IMR-90 (cell line): ENCODE measurements around the gene TSC1. TPM values are rescaled to one million over a fixed set of nuclear protein-coding genes. Genes with fewer than 3 reads are reported as not detected.

Experiments
- ATAC-seq: fragments of 200-7000 bp; cut with Tn5 transposase; 2 replicates; pipeline ENCODE4 v1.9.1; 2020; ENCODE audit warnings: low read depth, mild to moderate bottlenecking, moderate library complexity
- BruUV-seq: library from RNA; stranded (reverse); fragments of 400-500 nt; replicated peaks from 2 replicates; lab custom pipeline; 2021; lab: Mats Ljungman, UMichigan
- CTCF ChIA-PET: fragments of 300-600 bp; formaldehyde crosslinking; extraction: SDS; loops from one replicate; lab custom pipeline; 2021; ENCODE audit warnings: antibody characterized with exemption; lab: Yijun Ruan, JAX
- POLR2A ChIA-PET: fragments of 300-600 bp; sonication (Branson Sonifier 250); formaldehyde crosslinking; loops from one replicate; lab custom pipeline; 2022; ENCODE audit warnings: antibody characterized with exemption; ENCODE audit not compliant: unreplicated experiment; lab: Charles Lee
- DNase-seq: peaks from one replicate; pipeline ENCODE4 v3.0.0; 2013
- H2AFZ ChIP-seq: replicated peaks from 2 replicates; pipeline ENCODE3; 2013; ENCODE audit warnings: low read length, mild to moderate bottlenecking; ENCODE audit not compliant: poor library complexity
- H2AK5ac ChIP-seq: 2 replicates; pipeline ENCODE4 v1.6.1; 2013; ENCODE audit warnings: low read depth, low read length, inconsistent platforms
- H2AK9ac ChIP-seq: replicated peaks from 2 replicates; pipeline ENCODE3; 2013; ENCODE audit warnings: mild to moderate bottlenecking, low read depth, low read length, moderate library complexity; ENCODE audit not compliant: poor library complexity
- H2BK120ac ChIP-seq: 2 replicates; pipeline ENCODE4 v1.6.1; 2013; ENCODE audit warnings: low read depth, low read length, inconsistent platforms
- H2BK15ac ChIP-seq: 3 replicates; pipeline ENCODE4 v1.6.1; 2013; ENCODE audit warnings: low read depth, low read length, inconsistent platforms
- H2BK20ac ChIP-seq: 2 replicates; pipeline ENCODE4 v1.6.1; 2013; ENCODE audit warnings: low read depth, mild to moderate bottlenecking, inconsistent platforms, low read length, moderate library complexity
- H2BK5ac ChIP-seq: 2 replicates; pipeline ENCODE4 v1.6.1; 2013; ENCODE audit warnings: mild to moderate bottlenecking, low read depth, low read length, inconsistent platforms; ENCODE audit not compliant: poor library complexity, severe bottlenecking
- H3K14ac ChIP-seq: replicated peaks from 2 replicates; pipeline ENCODE4 v1.6.1; 2013; ENCODE audit warnings: low read depth, low read length, inconsistent platforms
- H3K18ac ChIP-seq: 2 replicates; pipeline ENCODE4 v1.6.1; 2013; ENCODE audit warnings: low read depth, low read length, control low read depth
- H3K23ac ChIP-seq: 2 replicates; pipeline ENCODE4 v1.6.1; 2013; ENCODE audit warnings: low read depth, low read length, inconsistent platforms
- H3K27ac ChIP-seq: 2 replicates; pipeline ENCODE4 v1.5.1; 2013; ENCODE audit warnings: mild to moderate bottlenecking, control low read depth, low read length; ENCODE audit not compliant: insufficient read depth
- H3K27me3 ChIP-seq: 2 replicates; pipeline ENCODE4 v1.6.1; 2013; ENCODE audit warnings: low read length; ENCODE audit not compliant: control insufficient read depth, insufficient read depth
- H3K36me3 ChIP-seq: 2 replicates; pipeline ENCODE4 v1.6.1; 2013; ENCODE audit warnings: low read length, mixed read lengths; ENCODE audit not compliant: control insufficient read depth, insufficient read depth
- H3K4ac ChIP-seq: 2 replicates; pipeline ENCODE4 v1.6.1; 2013; ENCODE audit warnings: low read depth, low read length, inconsistent platforms
- H3K4me1 ChIP-seq: 2 replicates; pipeline ENCODE4 v1.6.1; 2013; ENCODE audit warnings: low read length, mixed read lengths; ENCODE audit not compliant: control insufficient read depth, insufficient read depth
- H3K4me2 ChIP-seq: 2 replicates; pipeline ENCODE4 v1.6.1; 2013; ENCODE audit warnings: low read depth, mild to moderate bottlenecking, control low read depth, low read length, moderate library complexity
- H3K4me3 ChIP-seq: 2 replicates; pipeline ENCODE4 v1.5.1; 2013; ENCODE audit warnings: low read depth, mild to moderate bottlenecking, control low read depth, low read length, moderate library complexity; ENCODE audit not compliant: insufficient read depth
- H3K56ac ChIP-seq: 2 replicates; pipeline ENCODE4 v1.6.1; 2013; ENCODE audit warnings: low read length, inconsistent platforms; ENCODE audit not compliant: insufficient read depth; ENCODE audit errors: extremely low read depth
- H3K79me1 ChIP-seq, 2 experiments: 2 replicates each; pipeline ENCODE4 v1.6.1; 2013; ENCODE audit warnings: low read length in 2 of 2, inconsistent platforms in 1 of 2, low read depth in 1 of 2
- H3K9ac ChIP-seq: 2 replicates; pipeline ENCODE4 v1.6.1; 2013; ENCODE audit warnings: low read depth, low read length, control low read depth
- H3K9me1 ChIP-seq: 2 replicates; pipeline ENCODE4 v1.6.1; 2013; ENCODE audit warnings: low read length, inconsistent platforms; ENCODE audit not compliant: insufficient read depth
- H3K9me3 ChIP-seq: 2 replicates; pipeline ENCODE4 v1.6.1; 2013; ENCODE audit warnings: low read length; ENCODE audit not compliant: control insufficient read depth, insufficient read depth
- H4K20me1 ChIP-seq: 2 replicates; pipeline ENCODE4 v1.6.1; 2013; ENCODE audit warnings: low read length, inconsistent platforms; ENCODE audit not compliant: insufficient read depth
- H4K5ac ChIP-seq: 2 replicates; pipeline ENCODE4 v1.6.1; 2013; ENCODE audit warnings: mild to moderate bottlenecking, low read depth, low read length, control low read depth
- H4K8ac ChIP-seq, 2 experiments: 2 replicates each; pipeline ENCODE4 v1.6.1; 2013; ENCODE audit warnings: low read depth in 2 of 2, low read length in 2 of 2, control low read depth in 1 of 2, inconsistent platforms in 1 of 2
- H4K91ac ChIP-seq: 2 replicates; pipeline ENCODE4 v1.6.1; 2013; ENCODE audit warnings: low read depth, low read length, inconsistent platforms; ENCODE audit not compliant: insufficient read depth
- BHLHE40 ChIP-seq: fragments of 150-350 bp; IDR thresholded peaks from 2 replicates; pipeline ENCODE4 v1.6.1; 2016; ENCODE audit warnings: mild to moderate bottlenecking, low read depth, low read length
- CHD1 ChIP-seq: IDR thresholded peaks from 2 replicates; pipeline ENCODE4 v1.6.1; 2012; ENCODE audit warnings: low read depth, low read length, improper control_type of control experiment
- FOS ChIP-seq: fragments of 150-350 bp; IDR thresholded peaks from 2 replicates; pipeline ENCODE4 v1.6.1; 2016; ENCODE audit warnings: low read depth, low read length
- MXI1 ChIP-seq: IDR thresholded peaks from 2 replicates; pipeline ENCODE4 v1.6.1; 2012; ENCODE audit warnings: low read depth, mild to moderate bottlenecking, low read length, moderate library complexity, borderline replicate concordance
- POLR2A ChIP-seq: IDR thresholded peaks from 2 replicates; pipeline ENCODE4 v1.6.1; 2012; ENCODE audit warnings: mild to moderate bottlenecking, low read depth, low read length
- RAD21 ChIP-seq: IDR thresholded peaks from 2 replicates; pipeline ENCODE4 v1.6.1; 2012; ENCODE audit warnings: low read length, improper control_type of control experiment
- RCOR1 ChIP-seq: IDR thresholded peaks from 2 replicates; pipeline ENCODE4 v1.6.1; 2012; ENCODE audit warnings: mild to moderate bottlenecking, low read length, improper control_type of control experiment; ENCODE audit not compliant: insufficient replicate concordance
- SMC3 ChIP-seq: fragments of 150-350 bp; IDR thresholded peaks from 2 replicates; pipeline ENCODE4 v1.6.1; 2016; ENCODE audit warnings: low read depth, mild to moderate bottlenecking, antibody characterized with exemption, low read length, moderate library complexity
- WGBS, 2 experiments: methylation state at CpG; one replicate each; pipeline versions ENCODE4 v1.1.5 to v1.1.7; 2013; ENCODE audit warnings: missing lambda C conversion rate in 2 of 2; ENCODE audit not compliant: insufficient read length in 1 of 2; ENCODE audit errors: extremely low coverage in 2 of 2; 5-methylcytosine and 5-hydroxymethylcytosine counted together
- dilution Hi-C: fragments of 300-500 bp; cut with HindIII; formaldehyde crosslinking; loops from one replicate; pipeline ENCODE4 v1.14.3; 2018; ENCODE audit warnings: low sequenced_read_pairs; ENCODE audit not compliant: unreplicated experiment
- in situ Hi-C: fragments of 300-500 bp; cut with MboI; formaldehyde crosslinking; loops from 3 replicates; pipeline ENCODE4 v1.14.3; 2019; ENCODE audit warnings: low sequenced_read_pairs, inconsistent platforms, mixed read lengths
- intact Hi-C: fragments of 100-400 bp; cut with micrococcal nuclease; formaldehyde crosslinking; loops from 2 replicates; pipeline ENCODE4 v1.10.0; 2022
- polyA plus RNA-seq, 3 experiments: library from polyadenylated mRNA; depleted of rRNA; stranded (reverse); fragments of >200 nt; gene quantifications; 2 replicates each; pipeline ENCODE4 v1.2.3, GENCODE V29; 2012; ENCODE audit warnings: low replicate concordance in 1 of 3
- total RNA-seq: library from RNA; depleted of rRNA; stranded (reverse); fragments of >200 nt; gene quantifications from 2 replicates; pipeline ENCODE4 v1.2.3, GENCODE V29; 2012

The TSC1 gene
- total and polyA plus RNA-seq, 2 of the 4 experiments (the other 2 are of a cell fraction) = 25.7 to 56.3 TPM

GRCh38 chr9:132931178-132931735 lies 13.2 kb downstream of the TSC1 start (continued):
- no peak for TF ChIP-seq RCOR1

GRCh38 chr9:132927704-132928103 lies 16.7 kb downstream of the TSC1 start:
- intact Hi-C loops = no loop called here

More at GRCh38 chr9:132927704-132928103, 16.7 kb downstream of the TSC1 start:
- H3K79me1 ChIP-seq = peaks cover 16 to 35% of the 10 kb centered on the region in 2 experiments; a peak in 3 of 4 replicates
- H3K36me3 ChIP-seq = peaks cover 26% of the 10 kb centered on the region
- no peak overlapping the region for H2BK5ac ChIP-seq
- no peak overlapping the region for H3K4me2 ChIP-seq
- H4K5ac ChIP-seq = no peak overlapping the region
- H3K27me3 ChIP-seq = no peaks in the 10 kb centered on the region
- CTCF ChIA-PET = no interaction called here
- dilution Hi-C loops = no loop called here
- no peak overlapping the region for H3K9ac ChIP-seq
- H4K91ac ChIP-seq = no peak overlapping the region
- no peak overlapping the region for H2BK20ac ChIP-seq
- H3K56ac ChIP-seq = no peak overlapping the region
- in situ Hi-C loops = no loop called here
- no peak overlapping the region for H2AK5ac ChIP-seq
- peaks cover 2% of the 10 kb centered on the region; the same call in 1 of the 2 replicates for H4K20me1 ChIP-seq
- H3K9me1 ChIP-seq = peaks cover 6% of the 10 kb centered on the region; the same call in 1 of the 2 replicates
- ATAC-seq (no peak), DNase-seq (no peak)
- H4K8ac ChIP-seq = no peak overlapping the region
- H3K4me1 ChIP-seq = peaks cover 8% of the 10 kb centered on the region
- H2AFZ ChIP-seq = no peak overlapping the region
- no peaks in the 10 kb centered on the region for H3K9me3 ChIP-seq
- no peak overlapping the region for H3K23ac ChIP-seq
- POLR2A ChIA-PET = no interaction called here
- no peak overlapping the region for H3K4ac ChIP-seq
- H2BK15ac ChIP-seq = no peak overlapping the region
- no peak overlapping the region for H3K14ac ChIP-seq
- no peak overlapping the region for H3K4me3 ChIP-seq
- H2AK9ac ChIP-seq = no peak overlapping the region
- H3K27ac ChIP-seq = no peak overlapping the region
- no CpG with 5 or more reads among the region's 7 CpGs for WGBS, 2 experiments
- no peak overlapping the region for H3K18ac ChIP-seq
- TF ChIP-seq MXI1 (no peak), SMC3 (no peak), BHLHE40 (no peak), RAD21 (no peak), CHD1 (no peak), POLR2A (no peak), FOS (no peak)
- no TSS peak for BruUV-seq
- no peak overlapping the region for H2BK120ac ChIP-seq
